HepG2 (cell line): Measurements from ENCODE around the gene ZNF425. TPM values are rescaled to one million over a fixed set of nuclear protein-coding genes. Genes with fewer than 3 reads are reported as not detected.

Experiments
- CENPX ChIP-seq: sonication (generic); formaldehyde crosslinking; IDR thresholded peaks from 2 replicates; pipeline ENCODE4 v1.9.0; 2021; ENCODE audit warnings: mild to moderate bottlenecking, missing genetic modification reagents, moderate library complexity
- CHCHD3 ChIP-seq: sonication (generic); formaldehyde crosslinking; IDR thresholded peaks from 2 replicates; pipeline ENCODE4 v1.8.0; 2022; ENCODE audit warnings: mild to moderate bottlenecking, missing genetic modification reagents, moderate library complexity
- KDM5B ChIP-seq: sonication (generic); formaldehyde crosslinking; IDR thresholded peaks from 2 replicates; pipeline ENCODE4 v1.4.0; 2020; ENCODE audit warnings: missing genetic modification reagents, mild to moderate bottlenecking, borderline replicate concordance
- SAP130 ChIP-seq: IDR thresholded peaks from 2 replicates; pipeline ENCODE4 v1.6.1; 2016; ENCODE audit warnings: low read depth
- THAP9 ChIP-seq: sonication (generic); formaldehyde crosslinking; IDR thresholded peaks from 2 replicates; pipeline ENCODE4; 2020; ENCODE audit warnings: missing genetic modification reagents, mild to moderate bottlenecking, borderline replicate concordance
- ZFP41 ChIP-seq: sonication (generic); formaldehyde crosslinking; IDR thresholded peaks from 2 replicates; pipeline ENCODE4 v1.4.0; 2020; ENCODE audit warnings: mild to moderate bottlenecking, missing genetic modification reagents, borderline replicate concordance
- ZMAT5 ChIP-seq: sonication (generic); formaldehyde crosslinking; IDR thresholded peaks from 2 replicates; pipeline ENCODE4 v1.5.0; 2020; ENCODE audit warnings: mild to moderate bottlenecking, low read depth, missing genetic modification reagents, borderline replicate concordance
- ZNF24 ChIP-seq: fragments of 450-650 bp; IDR thresholded peaks from 2 replicates; pipeline ENCODE4 v1.6.1; 2017; ENCODE audit warnings: antibody characterized with exemption, mild to moderate bottlenecking
- polyA plus RNA-seq, 8 experiments: library from polyadenylated mRNA; depleted of rRNA in 3 of 8; stranded (reverse) in 7 of 8; unstranded in 1 of 8; fragments of >200 nt; fragmentation: Illumina TruSeq in 4 of 8; extraction: Trizol in 4 of 8; gene quantifications; 2 replicates each; pipeline versions ENCODE4 v1.2.1 to v1.2.3, GENCODE V29; 2011 to 2016; ENCODE audit warnings: low read depth in 4 of 8, missing spikeins in 1 of 8, mixed read lengths in 1 of 8; ENCODE audit not compliant: insufficient read depth in 1 of 8
- total RNA-seq, 5 experiments: library from RNA; depleted of rRNA; stranded (reverse); fragments of >200 nt; fragmentation: Illumina TruSeq; extraction: Trizol; gene quantifications; 2 replicates each; pipeline ENCODE4 v1.2.3, GENCODE V29; 2016; ENCODE audit warnings: low read depth in 1 of 5
- TF ChIP-seq, protein P1 (sequence below): sonication (generic); formaldehyde crosslinking; IDR thresholded peaks from 2 replicates; pipeline ENCODE4 v1.5.1; 2020; ENCODE audit warnings: missing genetic modification reagents, mild to moderate bottlenecking, borderline replicate concordance
- TF ChIP-seq, protein P2 (sequence below): sonication (generic); formaldehyde crosslinking; IDR thresholded peaks from 2 replicates; pipeline ENCODE4 v1.9.0; 2021; ENCODE audit warnings: mild to moderate bottlenecking, missing genetic modification reagents

The ZNF425 gene
- total and polyA plus RNA-seq, 2 of the 13 experiments (the other 11 are each of a cell fraction or from before 2014, with no cell fraction given) = 0.51 to 1.1 TPM

- TF ChIP-seq ZNF24 (no peak), ZFP41 (CRISPR knock-in tag) (no peak), CHCHD3 (CRISPR knock-in tag) (no peak), THAP9 (CRISPR knock-in tag) (peak; percentile 41; the same call in 1 of the 2 replicates), KDM5B (CRISPR knock-in tag) (peak; percentile 17), SAP130 (peak; percentile 61), ZMAT5 (CRISPR knock-in tag) (no peak), CENPX (CRISPR knock-in tag) (no peak)
- TF ChIP-seq, protein P1, sequence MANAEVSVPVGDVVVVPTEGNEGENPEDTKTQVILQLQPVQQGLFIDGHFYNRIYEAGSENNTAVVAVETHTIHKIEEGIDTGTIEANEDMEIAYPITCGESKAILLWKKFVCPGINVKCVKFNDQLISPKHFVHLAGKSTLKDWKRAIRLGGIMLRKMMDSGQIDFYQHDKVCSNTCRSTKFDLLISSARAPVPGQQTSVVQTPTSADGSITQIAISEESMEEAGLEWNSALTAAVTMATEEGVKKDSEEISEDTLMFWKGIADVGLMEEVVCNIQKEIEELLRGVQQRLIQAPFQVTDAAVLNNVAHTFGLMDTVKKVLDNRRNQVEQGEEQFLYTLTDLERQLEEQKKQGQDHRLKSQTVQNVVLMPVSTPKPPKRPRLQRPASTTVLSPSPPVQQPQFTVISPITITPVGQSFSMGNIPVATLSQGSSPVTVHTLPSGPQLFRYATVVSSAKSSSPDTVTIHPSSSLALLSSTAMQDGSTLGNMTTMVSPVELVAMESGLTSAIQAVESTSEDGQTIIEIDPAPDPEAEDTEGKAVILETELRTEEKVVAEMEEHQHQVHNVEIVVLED = no peak
- TF ChIP-seq, protein P2, sequence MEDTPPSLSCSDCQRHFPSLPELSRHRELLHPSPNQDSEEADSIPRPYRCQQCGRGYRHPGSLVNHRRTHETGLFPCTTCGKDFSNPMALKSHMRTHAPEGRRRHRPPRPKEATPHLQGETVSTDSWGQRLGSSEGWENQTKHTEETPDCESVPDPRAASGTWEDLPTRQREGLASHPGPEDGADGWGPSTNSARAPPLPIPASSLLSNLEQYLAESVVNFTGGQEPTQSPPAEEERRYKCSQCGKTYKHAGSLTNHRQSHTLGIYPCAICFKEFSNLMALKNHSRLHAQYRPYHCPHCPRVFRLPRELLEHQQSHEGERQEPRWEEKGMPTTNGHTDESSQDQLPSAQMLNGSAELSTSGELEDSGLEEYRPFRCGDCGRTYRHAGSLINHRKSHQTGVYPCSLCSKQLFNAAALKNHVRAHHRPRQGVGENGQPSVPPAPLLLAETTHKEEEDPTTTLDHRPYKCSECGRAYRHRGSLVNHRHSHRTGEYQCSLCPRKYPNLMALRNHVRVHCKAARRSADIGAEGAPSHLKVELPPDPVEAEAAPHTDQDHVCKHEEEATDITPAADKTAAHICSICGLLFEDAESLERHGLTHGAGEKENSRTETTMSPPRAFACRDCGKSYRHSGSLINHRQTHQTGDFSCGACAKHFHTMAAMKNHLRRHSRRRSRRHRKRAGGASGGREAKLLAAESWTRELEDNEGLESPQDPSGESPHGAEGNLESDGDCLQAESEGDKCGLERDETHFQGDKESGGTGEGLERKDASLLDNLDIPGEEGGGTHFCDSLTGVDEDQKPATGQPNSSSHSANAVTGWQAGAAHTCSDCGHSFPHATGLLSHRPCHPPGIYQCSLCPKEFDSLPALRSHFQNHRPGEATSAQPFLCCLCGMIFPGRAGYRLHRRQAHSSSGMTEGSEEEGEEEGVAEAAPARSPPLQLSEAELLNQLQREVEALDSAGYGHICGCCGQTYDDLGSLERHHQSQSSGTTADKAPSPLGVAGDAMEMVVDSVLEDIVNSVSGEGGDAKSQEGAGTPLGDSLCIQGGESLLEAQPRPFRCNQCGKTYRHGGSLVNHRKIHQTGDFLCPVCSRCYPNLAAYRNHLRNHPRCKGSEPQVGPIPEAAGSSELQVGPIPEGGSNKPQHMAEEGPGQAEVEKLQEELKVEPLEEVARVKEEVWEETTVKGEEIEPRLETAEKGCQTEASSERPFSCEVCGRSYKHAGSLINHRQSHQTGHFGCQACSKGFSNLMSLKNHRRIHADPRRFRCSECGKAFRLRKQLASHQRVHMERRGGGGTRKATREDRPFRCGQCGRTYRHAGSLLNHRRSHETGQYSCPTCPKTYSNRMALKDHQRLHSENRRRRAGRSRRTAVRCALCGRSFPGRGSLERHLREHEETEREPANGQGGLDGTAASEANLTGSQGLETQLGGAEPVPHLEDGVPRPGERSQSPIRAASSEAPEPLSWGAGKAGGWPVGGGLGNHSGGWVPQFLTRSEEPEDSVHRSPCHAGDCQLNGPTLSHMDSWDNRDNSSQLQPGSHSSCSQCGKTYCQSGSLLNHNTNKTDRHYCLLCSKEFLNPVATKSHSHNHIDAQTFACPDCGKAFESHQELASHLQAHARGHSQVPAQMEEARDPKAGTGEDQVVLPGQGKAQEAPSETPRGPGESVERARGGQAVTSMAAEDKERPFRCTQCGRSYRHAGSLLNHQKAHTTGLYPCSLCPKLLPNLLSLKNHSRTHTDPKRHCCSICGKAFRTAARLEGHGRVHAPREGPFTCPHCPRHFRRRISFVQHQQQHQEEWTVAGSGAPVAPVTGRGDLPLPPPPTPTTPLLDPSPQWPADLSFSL = 0 out of 2 replicates have a peak, but pooled peaks have one; percentile 25
These were observed 21.9 kb upstream of the ZNF425 start (continued) for GRCh38 chr7:149147752-149148653.
